H4 (cell line): Measurements from ENCODE around the gene AHDC1. TPM values are rescaled to one million over a fixed set of nuclear protein-coding genes. Genes with fewer than 3 reads are reported as not detected.

Experiments used
- DNase-seq: peaks from one replicate; pipeline ENCODE4 v3.0.0-alpha.2; 2015; ENCODE audit warnings: low spot score
- total RNA-seq: library from RNA; depleted of rRNA; stranded (reverse); fragments of >200 nt; shearing (Covaris generic); gene quantifications from 2 replicates; pipeline ENCODE4 v1.2.3, GENCODE V29; 2014

AHDC1 gene
- total RNA-seq, 1 experiment from 2014 or later: 2.0 TPM

GRCh38 chr1:27536010-27536757 lies 67.8 kb downstream of the AHDC1 start:
- no peak for DNase-seq

GRCh38 chr1:27535386-27535785 lies 68.6 kb downstream of the AHDC1 start:
- no peak for DNase-seq

GRCh38 chr1:27531959-27532685 lies 71.8 kb downstream of the AHDC1 start:
- no peak for DNase-seq

- DNase-seq: no peak
Observed at GRCh38 chr1:27530192-27530591, 73.8 kb downstream of the AHDC1 start.

GRCh38 chr1:27529704-27530018 lies 74.3 kb downstream of the AHDC1 start:
- no peak for DNase-seq

GRCh38 chr1:27528818-27529703 lies 74.9 kb downstream of the AHDC1 start:
- no peak for DNase-seq

GRCh38 chr1:27527890-27528817 lies 75.8 kb downstream of the AHDC1 start:
- DNase-seq: no peak

- no peak for DNase-seq
Observed at GRCh38 chr1:27527223-27527889, 76.6 kb downstream of the AHDC1 start.

GRCh38 chr1:27526569-27527222 lies 77.2 kb downstream of the AHDC1 start:
- DNase-seq: no peak

- DNase-seq: no peak
Observed at GRCh38 chr1:27525296-27526272, 78.4 kb downstream of the AHDC1 start.

GRCh38 chr1:27523337-27524020 lies 80.5 kb downstream of the AHDC1 start:
- no peak for DNase-seq

- DNase-seq: no peak
Observed at GRCh38 chr1:27522432-27523336, 81.3 kb downstream of the AHDC1 start.

GRCh38 chr1:27521861-27522431 lies 82.0 kb downstream of the AHDC1 start:
- no peak for DNase-seq

GRCh38 chr1:27521336-27521831 lies 82.6 kb downstream of the AHDC1 start:
- DNase-seq: no peak

- no peak for DNase-seq
Observed at GRCh38 chr1:27520651-27521050, 83.3 kb downstream of the AHDC1 start.

- DNase-seq: no peak
Observed at GRCh38 chr1:27519331-27520258, 84.3 kb downstream of the AHDC1 start.
